ENCODE measurements around the gene INTS6. TPM values are rescaled to one million over a fixed set of nuclear protein-coding genes. Genes with fewer than 3 reads are reported as not detected.

Gene INTS6
- polyA plus RNA-seq, 1 donor: 18.9 TPM

DNA sequence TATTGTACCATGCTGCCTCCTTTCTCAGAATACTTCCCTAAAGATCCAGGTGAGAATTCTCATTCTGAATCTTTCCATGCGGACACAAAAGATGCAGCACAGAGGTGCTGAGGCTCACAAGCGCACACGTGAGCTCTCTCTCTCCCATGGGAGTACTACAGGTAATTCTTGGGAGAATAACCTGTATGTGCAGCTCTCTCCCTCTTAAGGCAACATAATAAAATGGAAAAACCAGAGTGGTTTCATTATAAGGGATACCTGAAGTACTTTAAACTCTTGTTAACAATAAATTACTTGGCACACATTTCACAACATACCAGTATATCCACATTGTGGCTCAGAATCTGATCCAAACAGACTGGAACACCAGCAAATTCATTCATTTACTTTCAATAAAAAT is 40.4 kb downstream of the INTS6 start:
- DNase-seq (ENCODE audit: low read depth): no peak

DNA sequence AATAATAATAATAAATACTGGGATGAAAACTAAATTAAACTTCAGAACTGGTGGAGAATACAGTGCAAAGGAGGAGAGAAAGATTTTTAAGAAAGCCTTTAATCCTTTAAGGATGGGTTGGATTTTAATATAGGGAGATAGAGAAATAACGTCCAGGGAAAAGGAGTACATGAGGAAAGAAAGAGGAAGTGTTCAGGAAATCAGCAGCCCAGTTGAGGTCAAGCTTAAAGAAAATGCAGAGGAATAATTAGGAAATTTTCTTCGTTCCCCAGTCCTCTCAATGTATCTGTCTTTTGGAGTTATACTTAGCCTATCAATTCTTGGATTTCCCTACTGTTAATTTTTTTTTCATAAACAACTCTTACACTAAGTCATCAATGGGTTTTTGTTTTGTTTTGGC is 47.7 kb downstream of the INTS6 start:
- DNase-seq (ENCODE audit: low read depth): no peak

DNA sequence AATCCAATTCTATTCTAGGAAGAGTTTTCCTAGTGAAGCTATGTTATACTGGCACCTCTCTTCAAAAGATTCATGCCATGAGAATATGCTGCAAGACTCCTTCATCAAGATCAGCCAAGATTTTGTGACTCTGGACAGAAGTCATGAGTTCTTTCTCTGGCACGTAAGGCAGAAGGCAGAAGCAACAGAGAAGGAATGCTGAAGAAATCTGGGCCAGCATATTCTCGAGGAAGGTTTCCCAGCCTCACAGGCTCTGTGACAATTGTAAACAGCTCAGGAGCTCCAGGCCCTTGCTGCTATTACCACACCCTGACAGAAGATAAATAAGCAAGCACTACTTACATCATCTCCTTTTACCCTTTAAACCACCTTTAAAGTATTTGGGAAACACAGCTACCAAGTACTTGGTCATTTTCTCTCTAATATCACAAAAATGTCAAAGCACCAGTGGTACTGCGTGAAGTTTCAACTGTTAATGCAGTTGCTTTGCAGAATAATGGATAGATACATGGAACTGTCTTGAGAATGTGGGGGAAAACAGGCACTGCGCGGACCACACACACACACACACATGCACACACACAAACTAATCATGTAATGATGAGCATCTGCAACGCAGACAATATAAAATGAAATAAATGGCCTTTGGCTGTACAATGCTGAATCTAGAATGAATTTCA is 55.4 kb downstream of the INTS6 start:
- DNase-seq (ENCODE audit: low read depth): no peak

DNA sequence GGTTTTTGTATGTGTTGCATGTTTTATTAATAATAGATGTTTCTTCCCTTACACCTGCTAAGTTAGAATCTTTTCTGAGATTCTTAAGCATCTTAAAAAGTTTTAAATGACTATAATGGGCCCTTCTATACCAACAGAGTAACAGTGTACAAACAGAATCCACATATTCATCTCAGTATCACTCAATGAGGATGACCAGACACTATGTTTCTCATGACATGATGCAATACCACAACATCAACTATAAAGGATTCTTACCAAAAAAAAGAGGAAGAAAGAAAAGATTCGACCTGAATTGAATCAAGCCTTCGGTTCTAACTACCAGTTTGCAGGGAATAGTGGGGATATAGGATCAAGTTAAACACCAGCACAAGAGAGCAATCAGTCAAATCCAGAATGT is 56.5 kb downstream of the INTS6 start:
- no peak for DNase-seq (ENCODE audit: low read depth)

DNA sequence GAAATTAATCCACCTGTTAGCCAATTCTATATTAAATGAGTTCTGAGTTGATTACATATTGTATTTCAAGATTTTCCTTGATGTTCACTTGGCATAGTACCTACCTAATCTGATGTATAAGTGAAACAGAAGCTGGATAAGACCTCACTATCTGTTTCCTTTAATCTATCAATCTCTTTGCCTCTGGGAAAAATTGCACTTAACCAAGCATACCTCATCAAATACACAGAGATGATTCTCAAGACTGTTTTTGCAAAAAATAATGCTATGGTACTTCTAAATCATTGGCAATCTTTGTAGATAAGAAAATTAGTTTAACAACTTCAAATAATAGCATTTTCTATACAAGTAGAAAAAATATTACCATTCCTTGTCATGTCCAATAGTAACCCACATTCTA is 58.1 kb downstream of the INTS6 start:
- no peak for DNase-seq (ENCODE audit: low read depth)

DNA sequence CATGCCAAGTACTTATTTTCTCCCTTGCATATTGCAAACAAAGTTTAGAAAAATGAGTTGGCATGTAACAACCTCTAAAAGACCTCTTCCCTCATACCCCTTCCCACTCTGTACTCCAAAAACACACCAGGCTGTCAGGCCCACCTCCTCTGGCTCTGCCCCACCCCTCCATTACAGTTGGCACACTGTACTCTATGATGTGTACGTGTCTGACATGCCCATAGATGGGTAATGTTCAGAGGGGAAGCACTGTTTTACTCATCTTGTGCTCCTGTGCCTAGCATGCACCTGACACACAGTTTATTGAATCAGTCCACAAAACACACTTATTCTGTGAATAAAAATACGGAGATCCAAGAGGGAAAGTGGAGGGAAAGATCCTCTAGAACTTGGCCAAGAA is 67.7 kb downstream of the INTS6 start:
- no peak for DNase-seq (ENCODE audit: low read depth)

DNA sequence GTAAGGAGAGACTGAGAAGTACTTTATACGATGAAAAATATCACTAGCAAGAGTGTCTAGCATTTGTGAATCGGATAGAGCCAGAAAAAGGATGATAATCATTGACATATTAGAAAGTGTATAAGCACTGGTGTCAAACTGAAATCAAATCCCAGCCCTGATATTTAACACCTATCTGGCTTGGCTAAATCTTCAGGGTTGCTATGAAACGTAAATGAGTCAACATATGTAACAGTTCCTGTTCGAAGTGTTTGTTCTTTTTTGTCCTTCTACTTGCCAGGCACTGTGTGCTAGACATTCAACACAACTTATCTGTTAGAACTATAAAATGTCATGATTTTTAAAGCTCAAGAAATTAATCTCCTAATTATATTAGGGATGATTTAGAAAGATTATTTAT is 72.6 kb downstream of the INTS6 start:
- peak; percentile 6 for DNase-seq (ENCODE audit: low read depth)

DNA sequence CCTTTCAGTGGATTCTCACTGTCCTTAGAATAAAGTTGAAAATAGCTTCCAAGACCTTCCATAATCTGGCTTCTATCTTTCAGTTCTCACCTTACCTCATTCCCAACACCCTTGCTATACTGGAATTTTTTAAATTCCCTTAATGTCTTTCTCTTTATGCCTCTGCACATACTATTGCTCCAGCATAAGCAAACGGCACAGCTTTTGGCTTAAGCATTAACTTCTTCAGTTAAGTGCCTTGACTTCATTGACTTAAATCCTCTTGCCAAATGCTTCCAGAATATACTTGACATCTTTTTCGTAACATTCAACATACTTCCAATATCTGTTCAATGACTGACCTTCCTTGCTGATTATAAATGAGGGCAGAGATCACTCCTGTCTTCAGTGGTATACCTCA is 79.4 kb downstream of the INTS6 start:
- DNase-seq (ENCODE audit: low read depth): no peak

DNA sequence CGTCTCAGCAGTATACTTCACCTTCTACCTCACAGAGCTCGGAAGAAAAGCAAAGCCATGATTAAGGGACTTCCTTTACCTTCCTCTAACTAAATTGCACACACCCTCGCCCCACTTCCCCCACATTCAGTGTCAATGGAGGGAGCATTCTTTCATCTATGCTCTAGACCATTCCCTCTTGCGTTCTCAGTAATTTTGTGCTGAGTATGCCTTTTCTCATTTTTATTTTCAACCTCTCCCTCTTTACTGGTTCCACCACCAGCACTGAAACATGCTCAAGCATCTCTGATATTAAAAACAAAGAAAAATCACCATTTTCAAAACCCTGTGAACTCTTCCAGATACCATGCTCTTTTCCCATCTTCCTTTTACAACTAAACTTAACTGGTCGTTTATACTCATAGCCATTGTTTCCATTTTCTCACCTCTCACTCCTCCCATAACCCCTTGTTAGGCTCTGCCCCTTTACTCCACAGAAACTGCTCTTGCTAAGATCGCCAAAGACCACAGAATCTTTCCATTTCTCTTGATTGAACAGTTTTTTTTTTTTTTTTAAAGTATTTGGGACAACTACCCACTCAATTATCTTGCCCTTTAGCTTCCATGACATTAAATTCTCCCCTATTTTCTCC is 81.0 kb downstream of the INTS6 start:
- DNase-seq (ENCODE audit: low read depth): no peak

DNA sequence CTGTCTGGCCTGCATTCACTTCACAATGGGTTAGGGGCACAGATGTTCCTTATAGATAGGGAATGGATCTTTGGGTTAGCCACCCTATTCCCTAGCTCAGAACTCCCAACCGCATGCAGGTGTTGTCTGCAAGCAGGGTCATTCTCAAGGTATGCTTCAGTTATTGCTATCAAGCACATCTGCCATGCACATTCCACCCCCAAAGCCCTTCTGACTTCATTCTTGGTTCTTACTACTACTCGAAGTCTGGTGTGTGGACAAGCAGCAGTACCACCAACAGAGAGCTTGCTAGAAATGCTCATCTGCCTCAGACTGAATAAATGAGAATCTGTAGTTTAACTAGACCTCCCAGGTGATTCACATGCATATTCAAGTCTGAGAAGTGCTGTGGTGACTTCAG is 82.0 kb downstream of the INTS6 start:
- no peak for DNase-seq (ENCODE audit: low read depth)

DNA sequence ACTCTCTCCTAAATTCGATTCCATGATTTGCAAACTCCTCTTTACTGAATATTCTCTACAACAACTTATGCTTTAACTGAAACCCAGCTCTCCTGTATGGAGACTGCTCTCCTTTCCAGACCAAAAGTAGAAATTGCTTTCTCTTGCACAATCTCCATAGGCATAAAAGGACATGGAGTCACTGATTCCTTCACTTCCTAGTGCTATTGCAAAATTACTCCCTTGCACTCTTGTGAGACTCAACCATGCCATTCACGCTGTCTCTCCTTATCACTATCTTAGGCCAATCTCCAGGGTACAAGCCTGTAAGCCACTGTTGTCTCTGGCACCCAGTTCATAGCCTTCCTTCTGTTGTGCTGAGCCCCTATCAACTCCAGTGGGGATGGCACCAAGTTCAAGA is 82.7 kb downstream of the INTS6 start:
- DNase-seq (ENCODE audit: low read depth): no peak

DNA sequence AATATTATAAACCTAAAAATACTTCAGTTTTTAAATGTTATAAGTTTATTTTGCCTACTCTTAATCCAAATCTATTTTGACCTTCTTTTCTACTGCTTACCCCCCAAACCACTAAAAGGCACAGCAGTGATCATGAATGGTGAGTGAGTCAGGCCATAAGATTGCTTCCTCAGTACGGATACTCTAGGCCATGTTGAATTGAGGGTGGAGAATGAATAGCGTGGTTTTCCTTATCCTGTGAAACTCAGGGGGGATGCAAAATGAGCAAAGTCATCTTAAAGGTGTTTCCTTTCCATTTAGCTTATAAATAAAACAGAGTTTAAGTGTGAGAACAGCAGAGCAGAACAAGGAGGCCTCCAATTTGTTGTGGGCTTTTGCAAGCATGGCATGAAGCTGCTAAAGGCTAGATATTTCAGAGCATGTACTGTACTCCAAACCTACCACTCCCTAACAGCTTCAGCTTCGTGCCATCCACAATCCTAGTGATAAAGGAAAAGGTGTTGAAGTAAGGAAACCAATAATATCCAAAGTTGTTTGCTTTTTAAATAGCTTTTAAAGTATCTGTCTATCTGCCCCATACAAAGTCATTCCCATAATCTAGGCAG is 88.3 kb downstream of the INTS6 start:
- no peak for DNase-seq (ENCODE audit: low read depth)

DNA sequence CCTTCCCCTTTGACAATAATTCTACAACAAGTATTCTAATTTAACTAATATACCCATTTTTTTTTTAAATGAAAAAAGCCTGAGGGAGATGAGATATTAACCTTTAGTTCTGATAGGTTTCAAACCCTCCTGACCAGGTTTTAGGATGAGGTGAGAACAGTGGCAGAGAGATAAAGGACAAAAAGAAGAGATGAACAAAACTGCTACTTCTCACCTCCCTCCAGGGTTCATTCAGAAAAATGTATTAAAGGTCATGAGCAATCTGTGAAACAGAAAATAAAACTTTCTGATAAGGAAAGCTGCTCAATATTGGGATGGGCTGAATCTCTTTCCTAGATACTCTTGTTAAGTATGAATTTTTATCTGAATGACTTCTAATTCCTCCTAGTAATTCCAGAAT is 89.2 kb downstream of the INTS6 start:
- DNase-seq (ENCODE audit: low read depth): no peak

DNA sequence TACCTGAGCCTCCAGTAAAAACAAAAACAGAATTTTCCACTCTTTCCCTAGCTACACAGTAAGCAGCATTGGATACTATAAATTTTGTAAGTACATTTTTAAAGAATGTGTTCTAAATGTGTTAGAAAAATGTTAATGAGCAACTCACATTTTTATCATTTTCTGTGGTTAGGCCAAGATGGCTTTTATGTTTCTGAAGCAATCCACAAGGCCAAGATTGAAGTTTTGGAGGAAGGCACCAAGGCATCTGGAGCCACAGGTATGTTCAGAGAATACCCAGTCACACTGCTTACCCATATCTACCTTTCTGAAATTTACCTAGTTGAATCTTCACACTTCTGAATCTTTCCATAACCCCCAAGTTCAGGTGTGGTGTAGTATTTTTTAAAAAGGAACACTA is 91.7 kb downstream of the INTS6 start:
- DNase-seq (ENCODE audit: low read depth): no peak

DNA sequence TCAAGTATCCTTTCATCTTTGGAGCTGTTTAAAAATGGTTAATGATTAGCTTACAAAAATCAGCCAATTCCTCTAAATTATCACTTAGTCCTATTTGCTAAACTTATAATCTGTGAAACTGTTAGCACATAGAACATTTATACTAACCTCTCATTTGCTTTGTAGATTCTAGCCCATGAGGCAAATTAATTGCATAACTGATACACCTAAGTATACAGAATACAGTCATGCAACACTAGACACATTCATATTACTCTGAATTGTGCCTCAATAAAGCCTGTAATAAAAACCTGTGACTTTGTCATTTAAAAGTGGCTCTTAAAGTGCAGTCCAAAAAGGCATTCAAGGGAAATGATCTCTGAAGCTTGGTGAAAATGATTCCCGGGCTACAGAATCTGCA is 92.3 kb downstream of the INTS6 start:
- no peak for DNase-seq (ENCODE audit: low read depth)

DNA sequence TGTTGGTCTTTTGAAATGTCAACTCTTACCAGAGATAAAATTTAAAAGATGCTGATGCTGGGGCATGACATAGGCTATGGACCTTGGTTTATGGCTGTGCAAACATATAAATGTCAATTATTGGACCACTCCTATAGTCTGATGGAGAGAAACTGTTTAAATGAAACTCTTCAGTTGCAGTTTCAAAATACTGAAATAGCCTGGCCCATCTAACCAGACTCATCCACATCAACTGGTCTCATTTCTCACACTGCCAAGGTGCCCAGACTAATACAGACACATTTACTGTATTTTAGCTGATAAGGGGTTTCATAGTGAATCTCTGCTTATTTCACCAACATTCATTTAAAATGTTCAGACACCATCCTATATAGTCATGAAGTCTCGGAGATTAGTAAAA is 93.5 kb downstream of the INTS6 start:
- no peak for DNase-seq (ENCODE audit: low read depth)

DNA sequence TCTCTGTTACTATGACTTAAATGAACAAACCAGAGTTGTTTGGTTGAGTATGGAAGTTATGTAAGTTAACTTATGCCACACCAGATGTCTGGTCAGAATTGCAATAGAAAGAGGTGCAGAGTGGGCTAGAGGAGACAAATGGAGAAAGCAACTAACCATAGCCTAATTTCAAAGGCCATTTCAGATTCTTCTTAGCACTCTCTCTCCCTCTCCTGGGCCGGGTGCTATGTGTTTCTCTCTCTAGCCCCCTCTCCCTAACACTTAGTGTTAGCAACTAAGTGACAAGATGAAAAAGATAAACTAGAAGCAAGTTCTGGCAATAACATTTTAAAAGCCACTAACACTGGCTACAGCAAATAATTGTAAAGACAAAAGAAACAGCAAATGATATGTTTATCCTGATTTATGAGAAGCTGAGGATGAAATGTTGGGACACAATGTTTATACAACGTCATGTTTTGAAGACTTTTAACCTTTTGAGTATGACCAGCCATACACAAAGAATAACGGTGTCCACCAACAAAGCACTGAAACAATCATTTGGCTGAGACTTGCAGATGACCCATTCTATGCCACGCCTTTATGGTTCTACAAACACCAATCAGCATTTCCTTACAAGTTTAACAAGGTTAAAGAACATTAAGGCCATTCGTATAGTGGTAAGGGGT is 94.8 kb downstream of the INTS6 start:
- DNase-seq (ENCODE audit: low read depth): no peak

DNA sequence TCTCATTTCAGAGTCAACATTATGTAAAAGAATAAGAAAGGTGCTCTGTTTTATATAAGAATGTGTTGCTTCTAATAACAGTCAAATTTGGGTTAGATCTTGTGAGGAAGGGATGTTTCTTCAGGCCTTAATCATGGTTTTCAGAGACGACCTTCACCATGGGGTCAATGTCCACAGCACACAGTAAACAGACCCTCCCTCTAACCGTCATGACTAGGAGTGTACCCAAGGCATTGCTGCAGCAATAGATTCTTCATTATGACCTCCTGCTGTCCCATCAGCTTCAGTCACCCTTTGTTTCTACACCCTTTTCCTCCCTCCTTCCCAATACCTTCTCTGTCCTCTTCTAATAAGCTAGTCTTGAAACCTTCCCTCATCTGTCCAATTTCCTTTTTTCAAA is 97.6 kb downstream of the INTS6 start:
- no peak for DNase-seq (ENCODE audit: low read depth)

DNA sequence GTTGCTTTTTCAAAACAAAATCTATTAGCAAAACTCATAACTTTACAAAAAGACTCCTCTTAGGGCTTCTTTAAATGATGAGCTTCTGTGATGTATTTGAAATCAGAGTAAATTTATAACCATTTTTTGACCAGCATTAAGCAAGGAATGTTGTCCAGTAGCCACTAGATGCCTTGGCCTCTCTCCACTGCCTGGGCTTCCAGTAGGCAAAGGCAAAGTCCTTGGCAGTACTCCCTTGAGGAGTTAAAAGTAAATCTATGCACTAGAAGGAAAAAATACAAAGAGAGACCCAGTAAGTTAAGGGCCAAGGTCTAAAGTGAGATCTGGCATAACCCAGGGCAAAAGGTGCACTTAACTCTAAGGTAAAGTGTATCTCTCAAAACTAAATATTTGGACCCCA is 103.8 kb downstream of the INTS6 start:
- no peak for DNase-seq (ENCODE audit: low read depth)

DNA sequence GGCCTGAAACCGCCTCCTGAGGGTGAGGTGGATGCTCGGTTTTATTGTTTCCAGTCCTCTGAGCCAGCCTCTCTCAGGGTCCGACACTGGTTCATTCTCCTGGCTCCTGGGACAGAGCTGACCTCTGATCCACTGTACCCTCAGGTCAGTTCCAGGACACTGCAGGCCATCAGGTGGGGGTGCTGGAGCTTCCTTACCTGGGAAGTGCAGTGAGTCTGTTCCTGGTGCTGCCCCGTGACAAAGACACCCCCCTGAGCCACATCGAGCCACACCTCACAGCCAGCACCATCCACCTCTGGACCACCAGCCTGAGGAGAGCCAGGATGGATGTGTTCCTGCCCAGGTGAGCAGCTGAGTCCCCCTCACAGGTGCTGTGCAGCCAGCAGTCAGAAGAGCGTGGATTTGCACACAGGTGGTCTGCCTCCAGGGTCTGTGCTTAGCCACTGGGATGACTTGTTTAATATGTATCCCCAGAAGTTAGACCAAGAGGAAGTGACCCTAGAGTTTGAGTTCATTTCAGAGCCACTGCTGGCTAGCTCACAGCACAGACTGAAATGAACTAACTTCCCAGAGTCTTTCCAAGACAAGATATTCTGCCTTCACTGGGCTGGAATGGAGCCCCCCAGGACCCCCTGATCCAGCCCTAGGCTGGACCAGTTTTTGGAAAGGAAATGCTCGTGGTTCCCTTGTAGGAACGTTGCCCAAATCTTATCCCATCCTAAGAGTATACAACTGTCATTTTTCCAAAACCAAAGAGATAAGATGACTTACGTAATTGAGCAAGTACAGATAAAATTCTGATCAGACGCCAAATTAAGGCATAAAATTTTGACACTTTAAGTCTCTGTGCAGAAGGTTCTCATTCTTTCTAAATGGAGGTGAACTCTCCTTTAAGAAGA is 104.5 kb downstream of the INTS6 start:
- no peak for DNase-seq (ENCODE audit: low read depth)

DNA sequence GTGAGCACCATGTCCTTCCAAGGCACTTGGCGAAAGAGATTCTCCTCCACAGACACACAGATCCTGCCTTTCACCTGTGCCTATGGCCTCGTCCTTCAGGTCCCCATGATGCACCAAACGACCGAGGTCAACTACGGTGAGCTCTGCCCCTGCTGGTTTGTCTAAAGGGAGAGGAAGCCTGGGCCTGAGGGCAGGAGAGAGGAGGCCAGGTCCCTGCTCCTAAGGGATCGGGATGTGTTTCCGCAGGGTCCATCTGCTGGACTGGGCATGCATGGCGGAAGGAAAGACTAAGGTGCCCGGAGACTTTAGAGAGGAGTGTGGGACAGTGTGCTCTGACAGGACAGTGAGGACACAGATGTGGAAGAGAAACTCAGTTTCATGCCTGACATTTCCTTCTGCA is 105.7 kb downstream of the INTS6 start:
- no peak for DNase-seq (ENCODE audit: low read depth)

DNA sequence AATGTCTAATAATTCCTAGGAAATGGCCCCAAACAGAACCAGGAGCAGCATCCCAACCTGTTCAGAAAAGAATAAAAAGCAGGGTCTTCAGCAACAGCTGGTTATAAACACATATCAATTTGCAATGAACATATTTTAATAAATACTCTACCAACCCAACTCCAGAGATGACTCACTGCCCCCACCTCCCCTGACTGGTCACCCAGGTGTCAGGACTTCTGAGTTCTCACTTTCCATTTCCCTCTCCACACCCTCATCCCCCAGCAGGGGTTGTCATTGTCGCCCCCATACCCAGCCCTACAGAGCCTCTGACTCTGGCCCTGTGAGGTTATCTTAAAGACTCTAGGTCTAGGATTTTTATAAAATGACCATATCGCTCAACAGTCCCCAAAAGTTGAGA is 106.4 kb downstream of the INTS6 start:
- DNase-seq (ENCODE audit: low read depth): no peak

All from forelimb muscle (tissue), 1 donor.